Adrenal gland (tissue), 5 donors: ENCODE results near the gene PLAU.
"Not testable (repeated sequence)": the region's sequence is repeated elsewhere in the genome, so short reads cannot be mapped to it uniquely, and the experiment has no call there.

ENCODE experiments used
- CTCF ChIP-seq, 6 experiments: fragments of 450-650 bp in 4 of 6; fragments of 200-600 bp in 2 of 6; sonication (generic) in 1 of 6; IDR thresholded peaks; 1 replicate in 5 of 6; 2 replicates in 1 of 6; pipeline versions ENCODE4 v1.5.1 to v1.8.0; 2016 to 2021; ENCODE audit warnings: antibody characterized with exemption in 6 of 6, mild to moderate bottlenecking in 2 of 6, moderate library complexity in 1 of 6
- POLR2A ChIP-seq, 2 donors: fragments of 450-650 bp; IDR thresholded peaks; one replicate each; pipeline ENCODE4 v1.6.1; 2017; ENCODE audit warnings: antibody characterized with exemption in 2 of 2, mild to moderate bottlenecking in 2 of 2, moderate library complexity in 1 of 2
- donor health status: DM: no; HTN: no; CAD: no.

- TF ChIP-seq POLR2A, CTCF (IDR thresholded peaks at IDR 0.05): not testable (repeated sequence)
Observed at GRCh38 chr10:73895381-73895780, 15.6 kb upstream of the PLAU start.
